NCI-H460 (cell line): ENCODE results near the gene ACTL8. TPM values are rescaled to one million over a fixed set of nuclear protein-coding genes. Genes with fewer than 3 reads are reported as not detected.

Experiments used
- DNase-seq: peaks from one replicate; pipeline ENCODE4 v3.0.0-alpha.2; 2016; ENCODE audit warnings: low read depth; ENCODE audit errors: extremely low read depth
- total RNA-seq: library from RNA; depleted of rRNA; stranded (reverse); fragments of >200 nt; shearing (Covaris generic); gene quantifications from 2 replicates; pipeline ENCODE4 v1.2.3, GENCODE V29; 2014

The ACTL8 gene
- total RNA-seq, 1 experiment from 2014 or later, result not detected

GRCh38 chr1:17837233-17838030 lies 82.3 kb downstream of the ACTL8 start:
- DNase-seq, result no peak

GRCh38 chr1:17839641-17840196 lies 84.6 kb downstream of the ACTL8 start:
- no peak for DNase-seq

GRCh38 chr1:17841944-17842343 lies 86.8 kb downstream of the ACTL8 start:
- DNase-seq, result no peak

GRCh38 chr1:17842686-17843085 lies 87.6 kb downstream of the ACTL8 start:
- DNase-seq, result no peak

GRCh38 chr1:17844185-17844826 lies 89.2 kb downstream of the ACTL8 start:
- no peak for DNase-seq

- DNase-seq, result no peak
These were observed 90.5 kb downstream of the ACTL8 start for GRCh38 chr1:17845583-17845982.

GRCh38 chr1:17846341-17846740 lies 91.2 kb downstream of the ACTL8 start:
- DNase-seq, result no peak

GRCh38 chr1:17847111-17847510 lies 92.0 kb downstream of the ACTL8 start:
- no peak for DNase-seq

- DNase-seq, result no peak
These were observed 94.1 kb downstream of the ACTL8 start for GRCh38 chr1:17849216-17849615.

- DNase-seq, result no peak
These were observed 95.9 kb downstream of the ACTL8 start for GRCh38 chr1:17851056-17851455.

GRCh38 chr1:17852383-17852782 lies 97.2 kb downstream of the ACTL8 start:
- no peak for DNase-seq

GRCh38 chr1:17853241-17853935 lies 98.3 kb downstream of the ACTL8 start:
- no peak for DNase-seq

GRCh38 chr1:17856496-17857108 lies 101.5 kb downstream of the ACTL8 start:
- DNase-seq, result no peak

GRCh38 chr1:17857109-17857499 lies 102.0 kb downstream of the ACTL8 start:
- DNase-seq, result no peak

GRCh38 chr1:17857996-17858395 lies 102.9 kb downstream of the ACTL8 start:
- no peak for DNase-seq

GRCh38 chr1:17860812-17861211 lies 105.7 kb downstream of the ACTL8 start:
- DNase-seq, result no peak

- no peak for DNase-seq
These were observed 106.6 kb downstream of the ACTL8 start for GRCh38 chr1:17861685-17862084.

- DNase-seq, result no peak
These were observed 107.0 kb downstream of the ACTL8 start for GRCh38 chr1:17862121-17862520.

GRCh38 chr1:17865912-17866739 lies 111.0 kb downstream of the ACTL8 start:
- peak; percentile 14 for DNase-seq

- DNase-seq, result no peak
These were observed 111.6 kb downstream of the ACTL8 start for GRCh38 chr1:17866740-17867029.
